Measurements from ENCODE around the gene CCER1.

The CCER1 gene

DNA sequence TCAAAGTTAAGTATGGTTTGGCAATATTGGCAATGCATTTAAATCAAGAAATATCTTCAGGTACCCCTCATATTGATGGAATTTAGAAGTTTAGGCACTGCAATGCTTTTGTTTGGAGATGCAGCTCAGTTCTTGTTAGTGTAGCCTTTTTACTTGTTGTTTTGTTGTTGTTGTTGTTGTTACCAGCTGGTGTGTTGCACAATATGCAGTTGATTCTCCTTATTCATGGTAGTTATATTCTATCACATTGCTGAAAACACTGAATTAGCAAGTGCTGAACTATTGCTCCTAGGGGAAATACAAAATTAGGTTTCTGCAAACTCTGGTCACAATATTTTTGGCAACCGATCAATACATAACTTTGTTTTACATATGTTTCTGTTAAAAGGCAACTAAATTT, 34.8 kb downstream of the CCER1 start:
- DNase-seq (ENCODE audit: low spot score) = no peak

DNA sequence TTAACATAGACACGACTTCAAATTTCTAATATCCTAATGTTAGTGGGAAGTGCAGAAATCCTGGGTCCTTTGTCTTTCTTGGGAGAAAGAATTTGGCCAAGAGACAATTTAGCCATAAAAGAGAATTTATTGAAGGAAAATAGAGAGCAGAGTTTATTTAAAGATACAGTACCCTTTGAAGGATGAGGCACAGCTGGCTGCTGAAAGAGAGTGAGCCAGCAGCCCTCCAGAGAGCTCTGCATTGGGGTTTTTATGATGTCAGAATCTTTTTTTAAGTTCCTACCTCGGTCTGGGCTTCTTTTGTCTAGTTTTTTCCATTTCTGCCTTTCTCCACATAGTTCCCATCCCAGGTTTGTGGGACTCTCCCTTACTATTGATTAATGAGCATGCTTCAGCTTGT, 37.5 kb downstream of the CCER1 start:
- DNase-seq (ENCODE audit: low spot score) = no peak

DNA sequence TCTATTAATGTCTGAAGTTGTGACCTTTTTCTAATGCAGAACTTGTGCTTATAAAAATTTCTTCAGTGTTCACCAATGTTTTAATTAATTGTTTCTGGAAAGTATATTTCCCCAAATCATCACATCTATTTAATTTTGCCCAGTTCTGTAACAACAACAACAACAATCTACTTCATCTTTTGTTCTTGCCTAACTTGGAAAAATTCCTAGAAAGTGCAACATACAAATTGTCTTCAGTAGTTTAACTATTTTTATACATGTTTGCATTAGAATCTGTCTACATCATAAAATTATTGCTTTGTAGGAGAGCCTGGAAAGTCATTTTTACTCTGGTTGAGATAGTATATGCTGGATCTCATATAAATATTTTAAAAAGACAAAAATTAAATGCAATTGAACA, 38.5 kb downstream of the CCER1 start:
- DNase-seq (ENCODE audit: low spot score) = no peak

DNA sequence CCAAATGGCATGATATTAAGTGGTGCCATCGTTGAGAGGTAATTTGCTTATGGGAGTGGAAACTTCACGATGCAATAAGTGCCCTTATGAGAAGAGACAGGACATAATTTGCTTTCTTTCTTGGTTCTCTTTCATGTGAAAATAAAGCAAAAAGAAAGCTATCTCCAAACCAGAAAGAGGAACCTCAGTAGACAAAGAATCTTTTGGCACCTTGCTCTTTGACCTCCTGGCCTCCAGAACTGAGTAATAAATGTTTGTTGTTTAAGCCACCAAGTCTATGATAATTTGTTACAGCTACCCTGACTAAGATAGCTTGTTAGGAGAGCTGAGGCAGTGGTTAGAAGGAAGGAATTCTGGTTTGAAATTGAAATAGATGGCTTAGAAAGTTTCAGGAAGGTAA, 39.6 kb downstream of the CCER1 start:
- DNase-seq (ENCODE audit: low spot score) = no peak

DNA sequence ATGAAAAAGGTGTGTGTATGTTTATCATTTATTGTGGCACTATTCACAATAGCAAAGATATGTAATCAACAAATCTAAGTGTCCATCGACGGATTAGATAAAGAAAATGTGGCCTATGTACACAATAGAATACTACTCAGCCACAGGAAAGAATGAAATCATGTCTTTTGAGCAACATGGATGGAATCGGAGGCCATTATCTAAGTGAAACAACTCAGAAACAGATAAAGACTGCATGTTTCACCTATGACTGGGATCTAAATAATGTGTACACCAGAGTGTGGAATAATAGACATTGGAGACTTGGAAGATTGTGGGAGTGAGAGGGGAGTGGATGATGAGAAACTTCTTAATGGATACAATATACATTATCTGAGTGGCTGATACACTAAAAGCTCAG, 44.0 kb downstream of the CCER1 start:
- DNase-seq (ENCODE audit: low spot score) = no peak

DNA sequence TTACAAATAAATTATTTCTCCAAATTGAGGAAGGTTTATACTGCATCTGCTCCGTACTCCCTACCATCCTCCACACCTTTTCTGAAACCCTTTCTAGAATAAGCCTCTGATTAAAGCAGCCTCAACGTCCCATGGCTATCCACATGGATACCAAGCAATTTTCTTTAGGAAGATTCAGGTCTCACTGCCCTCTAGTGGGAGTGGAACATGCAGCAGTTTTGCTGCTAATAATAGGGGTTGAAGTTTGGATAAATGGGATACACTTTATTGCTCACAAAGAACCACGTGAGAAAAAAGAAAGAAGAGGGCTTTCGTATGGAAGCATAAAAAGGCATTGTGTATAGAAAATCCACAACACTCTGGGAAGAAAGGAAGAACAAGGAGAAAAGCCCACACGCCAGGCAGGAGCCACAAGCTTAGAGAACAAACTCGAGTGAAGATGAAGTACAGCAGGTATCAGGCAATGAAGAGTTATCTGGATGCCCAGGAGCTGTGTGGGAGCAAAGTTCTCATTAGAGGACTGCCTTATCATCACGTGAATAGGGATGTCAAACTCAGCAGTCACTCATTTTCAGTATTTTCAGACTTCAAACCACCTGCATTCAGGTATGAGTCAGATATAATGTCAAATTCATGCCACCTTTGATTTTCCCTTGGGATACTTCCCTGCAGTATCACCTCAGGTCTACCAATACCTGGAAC, 45.8 kb downstream of the CCER1 start:
- DNase-seq (ENCODE audit: low spot score) = peak; percentile 62

DNA sequence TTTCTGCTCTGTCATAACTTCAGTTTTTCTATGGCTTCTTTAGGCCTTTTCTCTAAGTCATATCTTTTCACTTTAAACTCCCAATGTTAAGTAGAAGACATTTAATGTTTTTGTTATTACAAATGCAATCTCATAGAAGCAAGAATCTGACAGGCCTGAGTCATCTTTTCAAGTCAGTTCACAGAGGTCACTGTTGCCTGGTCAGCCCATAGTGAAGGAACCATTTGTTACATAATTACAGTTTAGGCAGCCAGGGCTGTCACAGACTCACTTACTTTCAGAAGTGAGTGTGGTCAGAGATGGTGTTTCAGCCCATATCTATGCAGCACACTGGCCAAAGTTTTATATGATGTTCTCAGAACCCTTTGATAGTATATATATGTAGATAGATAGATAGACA, 46.5 kb downstream of the CCER1 start:
- peak; percentile 65 for DNase-seq (ENCODE audit: low spot score)

DNA sequence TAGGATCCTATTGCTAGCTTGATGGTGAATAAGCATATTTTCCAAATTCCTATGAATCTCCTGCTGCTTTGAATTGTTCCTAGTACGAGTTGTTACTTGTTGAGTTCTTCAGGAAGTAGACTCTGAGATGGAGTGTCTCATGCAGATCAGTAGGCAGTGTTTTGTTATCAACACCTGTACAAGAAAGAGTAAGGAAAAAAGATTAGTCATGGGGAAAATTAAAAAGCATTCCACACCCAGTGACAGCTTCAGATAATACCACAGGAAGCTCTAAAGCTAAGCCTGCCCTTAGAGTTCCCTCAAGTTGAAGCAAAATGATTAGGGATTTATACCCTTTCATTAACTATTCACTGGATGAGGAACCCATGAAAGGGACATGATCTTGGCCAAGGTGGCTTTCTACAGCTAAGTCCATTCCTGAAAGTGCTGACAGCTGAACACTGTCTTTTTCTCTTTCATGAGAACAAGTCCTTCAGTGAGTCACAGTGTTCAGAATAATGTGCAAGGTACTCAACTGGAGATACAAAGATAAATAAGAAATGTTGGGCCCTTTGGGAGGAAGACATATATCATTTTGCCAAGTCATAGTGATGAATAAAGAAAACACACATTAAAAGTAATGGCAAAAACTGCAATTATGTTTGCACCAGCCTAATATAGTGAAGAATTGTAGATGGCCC, 49.1 kb downstream of the CCER1 start:
- no peak for DNase-seq (ENCODE audit: low spot score)

DNA sequence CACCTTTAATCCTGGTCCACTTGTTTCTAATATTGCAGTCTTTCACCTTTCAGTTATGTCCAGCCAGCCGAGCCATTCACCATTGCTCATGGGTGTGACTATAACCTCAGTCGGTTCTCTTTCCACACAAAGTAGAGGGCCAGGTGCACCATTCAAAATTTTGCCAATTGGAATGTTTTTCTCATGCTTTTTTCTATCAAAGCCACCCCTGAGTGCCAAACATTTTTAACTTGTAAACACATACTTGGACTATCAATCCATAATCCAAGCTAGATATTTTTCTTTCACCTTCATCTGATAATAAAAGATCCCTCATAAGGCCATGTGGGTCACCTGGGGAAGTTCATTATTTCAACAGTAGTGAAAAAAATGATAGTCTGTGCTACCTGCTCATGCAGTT, 52.4 kb downstream of the CCER1 start:
- no peak for DNase-seq (ENCODE audit: low spot score)

Measured in AG08395 (cell line).